Islet of Langerhans (tissue), 1 donor: ENCODE data around the gene SH3RF2.
"Not testable (repeated sequence)": the region's sequence is repeated elsewhere in the genome, so short reads cannot be mapped to it uniquely, and the experiment has no call there.

Experiments used
- FAIRE-seq: peaks from one replicate; lab custom pipeline; 2011; peaks lifted over from hg19 to GRCh38; lab: Jason Lieb, UNC

The SH3RF2 gene

DNA sequence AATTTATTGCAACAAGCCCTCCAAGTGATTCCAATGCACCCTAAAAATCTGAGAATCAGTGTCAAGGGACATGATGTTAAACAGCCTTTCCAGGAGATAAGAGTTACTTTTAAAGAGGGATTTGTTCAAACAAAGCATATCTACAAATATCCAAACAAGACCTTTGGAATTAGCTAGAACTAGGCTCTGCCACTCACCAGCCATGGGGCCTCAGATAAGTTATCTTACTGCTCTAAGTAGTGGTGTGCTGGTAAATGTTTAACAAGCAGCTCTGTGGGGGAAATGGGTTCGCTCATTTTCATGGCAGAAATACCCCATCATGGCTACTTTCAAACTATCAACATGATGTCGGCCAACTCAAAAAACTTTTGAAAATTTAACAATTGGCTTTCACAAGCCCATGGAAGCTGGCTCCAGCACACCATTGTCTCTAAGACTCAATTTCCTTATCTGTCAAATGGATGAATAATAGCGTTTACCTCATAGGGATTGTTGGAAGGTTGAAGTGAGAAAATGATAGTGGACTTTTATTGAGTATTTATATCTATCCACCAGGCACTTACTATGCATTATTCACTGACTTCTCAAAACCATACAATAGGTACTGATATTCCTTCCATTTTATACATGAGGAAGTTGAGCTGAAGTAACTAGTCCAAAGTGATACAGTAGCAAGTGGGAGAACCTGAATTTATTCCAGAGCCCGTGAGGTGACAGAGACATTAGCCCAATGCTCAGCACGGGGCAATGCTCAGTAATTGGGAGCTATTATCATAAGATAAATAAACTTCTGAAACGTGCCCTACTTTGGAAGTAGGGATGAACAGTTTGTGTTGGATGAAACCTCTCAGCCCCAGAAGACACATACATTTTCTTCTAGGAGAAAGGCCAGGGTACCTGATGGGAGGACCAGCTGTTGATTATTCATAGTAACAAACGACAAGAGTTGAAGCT lies 43.2 kb downstream of the SH3RF2 start:
- FAIRE-seq: no peak

- no peak for FAIRE-seq
Observed at GRCh38 chr5:145980259-145980658, 43.9 kb downstream of the SH3RF2 start.

DNA sequence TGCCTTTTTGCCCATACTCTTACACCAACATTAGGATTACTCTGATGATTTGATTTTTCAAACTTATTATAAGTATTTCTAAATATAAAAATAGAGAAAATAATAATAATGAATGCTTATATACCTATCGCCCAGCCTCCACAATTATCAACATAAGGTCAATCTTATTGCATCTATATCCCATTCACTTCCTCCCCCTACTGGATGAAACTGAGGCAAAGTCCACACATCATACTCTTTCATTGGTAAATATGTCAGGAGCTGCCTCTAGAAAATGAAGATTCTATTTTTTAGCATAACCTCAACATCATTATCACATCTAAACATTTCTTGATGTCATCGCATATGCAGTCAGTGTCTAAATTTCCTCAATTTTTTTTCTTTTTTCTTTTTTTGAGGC lies 44.3 kb downstream of the SH3RF2 start:
- no peak for FAIRE-seq

GRCh38 chr5:145981589-145982571 lies 45.5 kb downstream of the SH3RF2 start:
- FAIRE-seq: no peak

DNA sequence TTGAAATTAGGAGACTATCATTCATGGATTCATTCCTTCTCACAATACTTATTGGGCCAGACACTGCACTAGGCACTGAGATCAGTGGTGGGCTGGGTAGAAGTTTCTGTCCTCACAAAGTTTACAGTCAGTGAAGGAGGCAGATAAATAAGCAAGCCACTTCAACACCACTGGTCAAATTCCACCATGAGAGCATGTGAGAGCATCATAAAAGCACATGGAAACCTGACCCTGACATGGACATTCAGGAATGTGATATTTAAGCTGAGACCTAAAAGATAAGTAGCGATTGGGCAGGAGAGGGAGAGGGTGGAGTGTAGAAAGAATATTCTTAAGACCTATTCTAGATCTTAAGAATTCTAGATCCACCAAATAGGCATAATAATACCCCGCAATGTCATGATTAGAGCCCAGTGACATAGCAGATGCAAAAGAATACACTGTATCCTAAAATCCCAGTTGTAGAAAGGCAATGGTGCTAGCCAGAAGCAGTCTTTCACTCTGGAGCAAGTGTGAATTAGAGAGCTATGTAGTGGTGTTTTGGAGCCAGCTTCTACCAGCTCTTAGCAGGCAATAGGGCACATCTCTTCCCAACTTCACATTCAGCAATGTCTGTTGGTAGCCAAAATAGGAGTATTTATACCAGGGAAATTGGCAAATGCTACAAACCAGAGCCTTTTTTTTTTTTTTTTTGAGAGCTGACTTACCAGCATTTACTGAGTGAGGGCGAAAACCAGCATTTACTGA lies 46.4 kb downstream of the SH3RF2 start:
- no peak for FAIRE-seq

DNA sequence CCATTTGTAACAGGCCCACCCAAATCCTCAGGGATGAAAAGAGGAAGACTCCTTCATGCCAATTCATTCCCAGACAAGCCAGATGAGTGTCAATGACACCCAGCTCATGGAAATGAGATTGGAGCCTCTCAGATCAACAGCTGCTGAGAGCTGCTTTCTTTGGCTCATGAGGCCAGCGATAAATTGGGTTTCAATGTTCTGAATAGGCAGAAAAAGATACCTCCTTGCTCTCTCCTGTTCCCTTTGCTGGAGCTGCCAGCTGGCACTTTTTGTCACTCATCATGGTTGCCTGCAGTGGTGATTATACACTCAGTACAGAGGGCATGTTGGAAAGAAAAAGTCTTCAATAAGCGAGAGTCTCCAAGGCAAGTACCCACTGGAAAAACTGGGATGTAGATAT lies 47.1 kb downstream of the SH3RF2 start:
- no peak for FAIRE-seq

DNA sequence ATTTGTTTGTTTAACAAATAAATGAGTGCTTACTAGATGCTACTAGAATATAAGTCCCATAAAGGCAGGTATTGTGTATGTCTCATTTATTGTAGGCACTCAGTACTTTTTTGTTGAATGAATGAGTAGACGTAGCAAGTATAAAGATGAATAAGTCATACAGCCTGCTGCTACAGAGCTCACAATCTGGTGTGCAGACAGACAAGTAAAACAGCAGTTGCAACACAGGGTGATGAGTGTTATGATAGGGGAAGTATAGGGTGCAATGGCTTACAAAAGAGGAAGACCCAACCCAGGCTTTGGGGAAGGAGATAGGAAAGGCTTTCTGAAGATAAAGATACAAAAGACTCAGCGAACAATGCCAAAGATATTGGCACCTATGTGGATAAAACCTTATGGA lies 47.7 kb downstream of the SH3RF2 start:
- FAIRE-seq: no peak

- FAIRE-seq: no peak
Observed at GRCh38 chr5:145987856-145988255, 51.5 kb downstream of the SH3RF2 start.

DNA sequence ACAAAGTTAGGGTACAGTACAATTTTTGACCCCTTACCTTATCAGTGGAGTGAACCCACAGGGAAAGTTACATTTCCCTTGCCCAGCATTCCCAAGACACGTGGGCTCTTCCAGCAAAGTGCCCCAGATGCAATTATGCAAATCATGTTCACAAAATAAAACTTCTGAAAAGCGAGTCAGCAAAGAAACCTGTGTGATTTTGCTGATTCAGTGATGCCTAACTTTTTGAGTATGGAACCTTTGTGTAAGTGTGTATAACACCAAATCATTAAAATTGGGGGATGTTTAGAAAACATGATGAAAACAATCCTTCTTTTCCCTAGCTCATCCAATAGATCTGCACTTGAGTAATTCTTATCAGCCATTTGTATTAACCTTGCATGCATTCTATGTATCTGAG lies 52.6 kb downstream of the SH3RF2 start:
- no peak for FAIRE-seq

DNA sequence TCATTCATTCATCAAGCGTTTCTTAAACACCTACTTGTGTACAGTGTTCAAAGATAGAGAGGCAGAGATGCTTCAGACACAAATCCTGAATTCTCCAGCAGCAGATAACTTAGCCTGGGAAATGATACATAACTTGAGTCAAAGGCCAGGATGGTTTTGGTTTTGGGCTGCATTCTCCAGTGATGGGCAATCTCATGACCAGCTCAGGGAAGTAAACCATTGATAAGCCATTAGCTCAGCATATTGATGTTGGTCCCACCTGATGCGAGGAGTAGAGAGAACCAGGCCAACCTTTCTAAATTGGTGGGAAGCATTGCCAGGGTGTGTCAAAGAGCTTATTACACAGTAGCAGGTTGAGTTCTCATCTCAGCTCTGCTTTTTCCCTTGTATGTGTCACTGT lies 53.0 kb downstream of the SH3RF2 start:
- FAIRE-seq: no peak

GRCh38 chr5:145990170-145990569 lies 53.8 kb downstream of the SH3RF2 start:
- FAIRE-seq: no peak

DNA sequence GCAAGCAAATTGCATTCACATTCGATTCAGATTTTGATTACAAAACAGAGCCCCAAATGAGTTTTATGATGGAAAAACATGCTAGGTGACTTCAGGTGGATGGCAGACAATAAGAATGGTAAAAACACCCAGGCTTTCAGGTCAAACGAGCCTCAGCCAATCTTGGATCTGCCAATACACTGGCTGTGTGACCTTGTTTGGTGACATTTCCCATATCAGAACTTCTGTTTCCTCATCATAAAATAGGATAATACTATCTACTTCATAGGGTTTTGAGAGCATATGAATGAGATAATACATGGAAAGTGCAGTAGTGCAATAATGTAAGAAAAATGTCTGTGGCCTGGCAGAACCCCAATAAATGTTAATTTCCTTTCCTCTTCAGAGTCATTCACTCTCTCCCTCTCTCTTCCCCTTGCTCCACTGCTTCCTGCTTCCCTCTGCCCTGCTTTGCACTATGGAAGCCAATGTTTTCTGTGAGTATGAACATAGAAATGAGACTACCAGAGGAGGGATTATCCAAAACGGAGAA lies 54.7 kb downstream of the SH3RF2 start:
- FAIRE-seq: no peak

- FAIRE-seq: not testable (repeated sequence)
Observed at GRCh38 chr5:145993538-145993937, 57.2 kb downstream of the SH3RF2 start.

DNA sequence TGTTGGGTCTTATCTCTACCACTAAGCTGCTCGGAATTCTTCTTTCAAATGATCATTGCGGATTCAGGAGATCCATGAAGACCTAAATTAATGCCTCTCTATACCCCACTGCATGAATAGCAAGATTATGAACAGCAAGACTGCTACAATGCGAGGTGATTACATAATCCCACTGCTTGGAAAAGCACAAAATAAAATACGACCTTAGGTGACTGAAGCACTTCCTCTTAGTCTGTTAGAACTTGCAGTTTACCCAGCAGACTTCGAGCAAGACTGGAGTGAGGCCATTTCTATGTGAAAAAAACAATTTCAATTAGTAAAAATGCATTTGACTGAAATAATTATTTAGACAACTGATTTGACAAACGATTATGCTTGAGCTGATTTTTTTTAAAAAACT lies 59.8 kb downstream of the SH3RF2 start:
- no peak for FAIRE-seq

DNA sequence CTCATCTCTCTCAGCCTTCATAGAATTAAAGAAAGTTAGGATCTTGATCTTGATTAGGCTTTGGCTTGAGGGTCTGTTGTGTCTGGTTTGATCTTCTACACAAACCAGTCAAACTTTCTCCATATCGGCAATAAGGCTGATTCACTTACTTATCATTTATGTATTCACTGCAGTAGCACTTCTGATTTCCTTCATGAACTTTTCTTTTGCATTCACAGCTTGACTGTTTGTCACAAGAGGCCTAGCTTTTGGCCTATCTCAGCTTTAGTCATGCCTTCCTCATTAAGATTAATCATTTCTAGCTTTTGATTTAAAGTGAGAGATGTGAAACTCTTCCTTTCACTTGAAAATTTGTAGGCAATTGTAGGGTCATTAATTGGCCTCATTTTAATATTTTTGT lies 62.8 kb downstream of the SH3RF2 start:
- FAIRE-seq: no peak

DNA sequence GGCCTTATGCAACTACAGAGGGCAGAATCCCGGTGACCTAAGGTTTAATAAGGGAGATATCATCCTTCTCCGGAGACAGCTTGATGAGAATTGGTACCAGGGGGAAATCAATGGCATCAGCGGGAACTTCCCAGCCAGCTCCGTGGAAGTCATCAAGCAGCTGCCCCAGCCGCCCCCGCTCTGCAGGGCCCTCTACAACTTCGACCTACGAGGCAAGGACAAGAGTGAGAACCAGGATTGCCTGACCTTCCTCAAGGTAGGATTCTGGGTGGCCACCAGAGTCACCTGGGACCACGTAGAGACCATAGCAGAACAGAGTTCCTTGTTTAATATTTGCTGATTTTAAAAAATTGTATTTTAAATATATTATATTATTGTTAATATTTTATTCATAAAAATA lies 63.7 kb downstream of the SH3RF2 start:
- FAIRE-seq: no peak

DNA sequence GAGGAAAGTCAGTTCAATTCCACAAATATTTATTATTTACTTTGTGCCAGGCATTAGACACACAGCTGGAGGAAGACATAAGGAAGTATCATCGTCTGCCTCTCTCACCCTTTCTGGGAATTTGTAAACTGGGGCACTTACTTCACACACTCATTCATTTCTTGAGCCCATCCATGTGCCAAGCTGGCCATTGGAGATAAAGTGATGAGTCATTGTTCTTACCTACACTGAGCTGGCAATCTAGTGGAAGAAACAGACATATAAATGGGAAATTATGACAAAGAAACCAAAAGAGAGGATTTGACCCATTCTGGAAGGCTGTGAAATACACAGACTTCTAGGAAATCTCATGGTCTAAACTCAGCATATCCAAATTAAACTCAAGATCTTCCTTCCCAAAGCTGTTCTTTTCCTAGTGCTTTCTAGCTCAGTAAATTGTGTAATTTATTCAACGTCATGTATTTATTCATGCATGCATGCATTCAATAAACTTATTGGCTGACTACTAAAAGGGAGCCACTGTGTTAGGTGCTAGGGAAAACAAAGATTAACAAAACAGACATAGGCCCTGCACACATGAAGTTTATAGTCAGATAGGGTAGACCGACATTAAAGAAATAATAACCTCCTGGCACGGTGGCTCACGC lies 65.3 kb downstream of the SH3RF2 start:
- no peak for FAIRE-seq

DNA sequence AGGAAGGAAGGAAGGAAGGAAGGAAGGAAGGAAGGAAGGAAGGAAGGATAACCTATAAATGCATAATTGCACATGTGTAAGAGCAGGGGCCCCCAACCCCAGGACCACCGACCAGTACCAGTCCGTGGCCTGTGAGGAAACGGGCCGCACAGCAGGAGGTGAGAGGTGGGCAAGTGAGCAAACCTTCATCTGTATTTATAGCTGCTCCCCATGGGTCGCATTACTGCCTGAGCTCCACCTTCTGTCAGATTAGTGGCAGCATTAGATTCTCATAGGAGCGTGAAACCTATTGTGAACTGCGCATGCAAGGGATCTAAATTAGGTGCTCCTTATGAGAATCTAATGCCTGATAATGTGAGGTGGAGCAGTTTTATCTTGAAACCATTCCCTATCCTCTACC lies 66.1 kb downstream of the SH3RF2 start:
- FAIRE-seq: no peak

- no peak for FAIRE-seq
Observed at GRCh38 chr5:146003852-146004251, 67.5 kb downstream of the SH3RF2 start.

DNA sequence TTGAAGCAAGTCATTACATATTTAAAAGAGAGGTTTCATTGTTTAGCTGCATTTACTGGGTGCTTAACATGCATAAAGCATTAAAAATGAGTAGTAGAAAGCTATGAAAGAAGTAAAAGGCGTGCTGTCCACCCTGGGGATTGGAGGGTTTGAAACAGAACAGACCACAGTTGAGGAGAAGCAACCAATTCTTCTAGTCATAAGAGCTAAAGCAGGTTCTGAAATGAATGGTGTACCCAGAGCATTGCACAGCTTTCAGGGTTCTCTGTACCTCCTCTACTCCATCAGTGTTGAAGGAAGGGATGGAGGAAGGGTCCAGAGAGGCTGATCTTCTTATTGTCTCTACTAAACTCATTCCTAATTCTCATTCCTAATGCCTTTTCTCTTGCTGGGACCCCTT lies 68.9 kb downstream of the SH3RF2 start:
- no peak for FAIRE-seq

GRCh38 chr5:146005723-146006122 lies 69.3 kb downstream of the SH3RF2 start:
- FAIRE-seq: no peak
